ENCODE data around the gene PUM1. TPM values are rescaled to one million over a fixed set of nuclear protein-coding genes. Genes with fewer than 3 reads are reported as not detected.

Gene PUM1
- total RNA-seq, 1 donor from 2014 or later, result 137 TPM

DNA sequence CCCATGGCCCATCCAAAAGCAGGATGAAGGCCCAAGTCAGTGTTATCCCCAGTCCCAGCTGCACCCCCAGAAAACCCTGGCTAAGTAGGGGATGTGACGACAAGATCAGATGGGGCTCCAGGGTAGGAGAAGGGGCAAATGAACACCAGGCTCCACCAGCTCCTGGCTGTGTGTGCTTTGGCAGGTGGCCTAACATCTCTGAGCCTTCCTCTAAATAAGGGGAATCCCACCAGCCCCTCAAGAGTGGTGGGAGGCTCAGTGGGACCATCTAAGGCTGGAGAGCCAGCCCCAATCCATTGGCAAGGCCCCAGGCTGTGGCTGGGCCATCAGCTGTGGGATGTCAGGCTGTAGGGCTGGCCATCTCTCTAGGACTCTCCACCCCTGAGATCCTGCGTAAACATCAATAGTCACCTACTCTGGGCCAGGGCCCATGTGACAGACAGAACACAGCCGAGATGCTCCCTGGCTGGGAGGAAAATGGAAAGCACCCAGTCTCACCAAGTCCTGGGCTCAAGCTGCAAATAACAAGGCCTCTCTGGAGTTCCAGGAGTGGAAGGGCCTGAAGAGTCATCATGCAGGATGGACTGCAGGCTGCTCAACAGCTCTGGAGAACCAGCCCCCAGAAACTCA, 164.5 kb downstream of the PUM1 start:
- POLR2A ChIA-PET, result no interaction called here
- H3K9me3 Mint-ChIP-seq, result no peaks in the 10 kb centered on the region
- DNase-seq, result no peak
- ATAC-seq (ENCODE audit: low read depth), result no peak
- H3K27me3 Mint-ChIP-seq, result peaks cover 18% of the 10 kb centered on the region
- H3K4me3 Mint-ChIP-seq, result no peak overlapping the region
- CTCF ChIA-PET, result no interaction called here
- no peak overlapping the region for H3K27ac Mint-ChIP-seq
- intact Hi-C loops (cut with micrococcal nuclease), result loop anchor here (2.0 kb wide), 1 partner anchor 20 kb away; no protein-coding TSS in a partner anchor
- peaks cover 17% of the 10 kb centered on the region for H3K4me1 Mint-ChIP-seq
- no peaks in the 10 kb centered on the region for H3K36me3 Mint-ChIP-seq (ENCODE audit: low read depth)
- TF ChIP-seq, protein P1, sequence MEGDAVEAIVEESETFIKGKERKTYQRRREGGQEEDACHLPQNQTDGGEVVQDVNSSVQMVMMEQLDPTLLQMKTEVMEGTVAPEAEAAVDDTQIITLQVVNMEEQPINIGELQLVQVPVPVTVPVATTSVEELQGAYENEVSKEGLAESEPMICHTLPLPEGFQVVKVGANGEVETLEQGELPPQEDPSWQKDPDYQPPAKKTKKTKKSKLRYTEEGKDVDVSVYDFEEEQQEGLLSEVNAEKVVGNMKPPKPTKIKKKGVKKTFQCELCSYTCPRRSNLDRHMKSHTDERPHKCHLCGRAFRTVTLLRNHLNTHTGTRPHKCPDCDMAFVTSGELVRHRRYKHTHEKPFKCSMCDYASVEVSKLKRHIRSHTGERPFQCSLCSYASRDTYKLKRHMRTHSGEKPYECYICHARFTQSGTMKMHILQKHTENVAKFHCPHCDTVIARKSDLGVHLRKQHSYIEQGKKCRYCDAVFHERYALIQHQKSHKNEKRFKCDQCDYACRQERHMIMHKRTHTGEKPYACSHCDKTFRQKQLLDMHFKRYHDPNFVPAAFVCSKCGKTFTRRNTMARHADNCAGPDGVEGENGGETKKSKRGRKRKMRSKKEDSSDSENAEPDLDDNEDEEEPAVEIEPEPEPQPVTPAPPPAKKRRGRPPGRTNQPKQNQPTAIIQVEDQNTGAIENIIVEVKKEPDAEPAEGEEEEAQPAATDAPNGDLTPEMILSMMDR (IDR thresholded peaks at IDR 0.05), result no peak

DNA sequence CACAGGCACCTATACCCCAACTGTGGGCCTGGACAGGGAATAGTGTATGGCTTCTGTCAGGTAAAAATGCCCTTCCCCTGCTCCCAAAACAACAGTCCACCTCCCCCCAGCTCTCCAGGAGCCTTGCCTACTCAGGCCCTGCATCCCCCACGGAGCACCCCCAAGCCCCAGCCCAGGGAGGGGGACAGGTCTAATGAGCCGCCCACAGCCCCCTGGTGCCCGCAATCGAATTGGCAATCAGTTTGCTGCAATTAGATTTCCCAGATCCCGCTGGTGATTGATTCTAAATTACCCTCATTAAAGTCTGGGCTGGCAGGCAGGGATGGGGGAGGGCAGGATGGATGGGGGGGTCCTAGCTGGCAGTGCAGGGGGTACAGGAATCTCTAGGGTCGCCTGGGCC, 165.0 kb downstream of the PUM1 start:
- TF ChIP-seq, protein P1 (IDR thresholded peaks at IDR 0.05), result no peak
- H3K4me3 Mint-ChIP-seq, result no peak overlapping the region
- intact Hi-C loops (cut with micrococcal nuclease), result loop anchor here (2.0 kb wide), 1 partner anchor 20 kb away; no protein-coding TSS in a partner anchor
- DNase-seq, result no peak
- peaks cover 15% of the 10 kb centered on the region for H3K27me3 Mint-ChIP-seq
- ChIA-PET CTCF (no interaction called here), POLR2A (no interaction called here)
- H3K36me3 Mint-ChIP-seq (ENCODE audit: low read depth), result no peaks in the 10 kb centered on the region
- H3K4me1 Mint-ChIP-seq, result peaks cover 17% of the 10 kb centered on the region
- H3K27ac Mint-ChIP-seq, result no peak overlapping the region
- no peak for ATAC-seq (ENCODE audit: low read depth)
- no peaks in the 10 kb centered on the region for H3K9me3 Mint-ChIP-seq

DNA sequence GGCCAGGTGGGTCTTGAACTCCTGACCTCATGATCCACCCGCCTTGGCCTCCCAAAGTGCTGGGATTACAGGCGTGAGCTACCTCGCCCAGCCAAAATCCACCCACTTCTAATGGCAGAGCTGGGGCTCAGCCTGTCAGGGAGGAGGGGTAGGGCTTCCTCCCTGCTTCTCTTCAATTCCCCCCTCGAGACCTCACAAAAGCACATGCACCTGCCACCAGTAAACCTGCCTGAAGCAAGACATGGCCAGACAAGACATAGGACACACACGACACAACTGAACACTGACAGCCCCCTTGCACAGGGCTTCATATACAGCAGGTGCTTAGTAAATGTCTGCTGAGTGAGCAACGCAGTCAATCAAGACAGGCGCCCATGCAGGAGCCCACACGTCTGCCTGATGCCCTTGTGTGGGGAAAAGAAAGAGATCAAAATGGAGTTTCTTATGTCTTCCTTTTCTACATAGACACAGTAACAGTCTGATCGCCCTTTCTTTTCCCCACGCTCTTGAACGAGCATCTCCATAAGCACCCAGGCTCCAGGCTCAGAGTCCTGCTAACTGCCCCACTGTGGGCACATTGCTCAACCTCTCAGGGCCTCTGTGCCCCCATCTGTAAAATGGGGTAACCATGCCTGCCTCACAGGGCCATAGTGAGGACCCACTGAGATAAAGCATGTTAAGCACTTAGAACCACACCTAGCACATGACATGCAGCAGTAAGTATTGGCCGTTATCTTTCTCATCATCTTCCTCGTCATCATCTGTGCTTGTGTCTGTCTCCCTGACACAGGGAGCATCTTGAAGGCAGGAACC, 165.7 kb downstream of the PUM1 start:
- intact Hi-C loops (cut with micrococcal nuclease), result loop anchor here (2.0 kb wide), 1 partner anchor 19 kb away; no protein-coding TSS in a partner anchor
- CTCF ChIA-PET, result no interaction called here
- Mint-ChIP-seq H3K27ac (no peak overlapping the region), H3K36me3 (ENCODE audit: low read depth) (no peaks in the 10 kb centered on the region), H3K4me3 (no peak overlapping the region), H3K4me1 (peaks cover 17% of the 10 kb centered on the region), H3K27me3 (peaks cover 20% of the 10 kb centered on the region), H3K9me3 (no peaks in the 10 kb centered on the region)
- ATAC-seq (ENCODE audit: low read depth) (no peak), DNase-seq (no peak)
- POLR2A ChIA-PET, result interaction anchor here (0.8 kb wide), 1 partner anchor 93 kb away, joined by 3 read pairs; no protein-coding TSS in a partner anchor
- TF ChIP-seq, protein P1 (IDR thresholded peaks at IDR 0.05), result no peak

DNA sequence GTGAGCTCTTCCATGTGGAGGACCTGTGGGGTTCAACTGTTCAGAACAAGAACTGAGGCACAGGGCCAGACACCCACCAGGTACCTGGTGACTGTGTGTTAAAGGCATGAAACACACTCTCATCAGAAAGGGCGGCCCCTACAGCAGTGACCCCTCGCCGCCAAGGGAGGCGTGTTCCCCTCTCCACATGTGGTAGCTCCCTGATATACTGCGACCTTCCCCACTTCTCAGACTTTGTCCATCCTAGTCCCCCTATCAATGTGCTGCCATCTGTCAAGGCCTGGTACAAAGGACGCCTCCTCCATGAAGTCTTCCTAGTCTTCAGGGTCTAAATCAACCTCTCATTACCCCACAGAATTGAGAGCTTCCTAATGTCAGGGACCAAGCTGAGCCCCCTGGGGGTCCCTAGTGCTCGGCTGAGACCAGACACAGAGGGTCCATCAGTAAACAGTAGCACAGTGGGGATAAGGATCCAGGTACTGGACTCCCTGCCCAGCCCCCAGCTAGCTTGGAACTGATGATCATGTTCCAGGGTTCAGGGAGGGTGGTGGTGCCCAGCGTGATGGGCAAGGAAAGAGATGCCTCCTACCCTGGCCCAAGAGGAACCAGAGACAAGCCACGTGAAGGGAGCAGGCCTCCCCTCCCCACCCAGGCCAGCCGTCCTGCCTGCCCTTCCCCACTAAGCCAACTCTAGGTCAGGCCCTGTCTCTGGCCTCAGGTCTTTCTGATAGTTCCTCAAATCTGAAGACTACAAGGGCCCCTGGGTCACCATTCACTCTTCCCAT, 167.3 kb downstream of the PUM1 start:
- DNase-seq (no peak), ATAC-seq (ENCODE audit: low read depth) (no peak)
- TF ChIP-seq, protein P1 (IDR thresholded peaks at IDR 0.05), result no peak
- peaks cover 27% of the 10 kb centered on the region for H3K27me3 Mint-ChIP-seq
- ChIA-PET POLR2A (interaction anchor here (0.8 kb wide), 1 partner anchor 91 kb away, joined by 3 read pairs; no protein-coding TSS in a partner anchor), CTCF (interaction anchor here (1.7 kb wide), 1 partner anchor 13 kb away, joined by 5 read pairs; no protein-coding TSS in a partner anchor)
- H3K4me3 Mint-ChIP-seq, result no peak overlapping the region
- intact Hi-C loops (cut with micrococcal nuclease), result no loop called here
- no peaks in the 10 kb centered on the region for H3K9me3 Mint-ChIP-seq
- no peak overlapping the region for H3K27ac Mint-ChIP-seq
- no peaks in the 10 kb centered on the region for H3K36me3 Mint-ChIP-seq (ENCODE audit: low read depth)
- peaks cover 17% of the 10 kb centered on the region for H3K4me1 Mint-ChIP-seq
